HG02870 (cell line): Measurements from ENCODE around the gene TBCCD1.
"Not testable (repeated sequence)": the region's sequence is repeated elsewhere in the genome, so short reads cannot be mapped to it uniquely, and the experiment has no call there.

Source experiments
- ATAC-seq: cut with Tn5 transposase; IDR thresholded peaks from one replicate; pipeline ENCODE4 v1.9.1; 2021; ENCODE audit warnings: mild to moderate bottlenecking, moderate library complexity; ENCODE audit not compliant: unreplicated experiment

Gene TBCCD1

GRCh38 chr3:186596568-186597287, 29.6 kb upstream of the TBCCD1 start:
- no peak for ATAC-seq

DNA sequence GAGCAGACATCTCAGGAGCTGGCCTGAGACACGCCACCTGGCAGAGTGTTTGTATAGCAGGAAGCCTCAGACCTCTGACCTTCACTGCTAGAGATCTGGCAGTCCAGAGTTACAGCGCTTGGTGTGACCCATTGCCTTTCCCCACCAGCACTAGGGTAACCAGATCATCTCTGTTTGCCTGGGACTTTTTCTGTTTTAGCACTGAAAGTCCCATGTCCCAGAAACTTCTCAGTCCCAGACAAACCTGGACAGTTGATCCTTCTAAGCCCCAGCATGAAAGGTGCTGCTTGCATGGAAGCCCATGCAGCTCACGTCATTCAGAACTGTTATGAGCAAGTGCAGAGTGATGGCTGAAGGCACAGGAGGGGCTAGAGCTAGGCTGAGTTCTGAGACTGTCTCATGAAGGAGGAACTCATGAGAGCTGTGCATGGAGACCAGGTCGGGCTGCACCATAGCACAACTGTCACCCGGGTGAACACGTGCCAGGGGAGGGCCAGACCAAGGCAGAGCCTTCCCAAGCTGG, 27.5 kb upstream of the TBCCD1 start:
- ATAC-seq: no peak

DNA sequence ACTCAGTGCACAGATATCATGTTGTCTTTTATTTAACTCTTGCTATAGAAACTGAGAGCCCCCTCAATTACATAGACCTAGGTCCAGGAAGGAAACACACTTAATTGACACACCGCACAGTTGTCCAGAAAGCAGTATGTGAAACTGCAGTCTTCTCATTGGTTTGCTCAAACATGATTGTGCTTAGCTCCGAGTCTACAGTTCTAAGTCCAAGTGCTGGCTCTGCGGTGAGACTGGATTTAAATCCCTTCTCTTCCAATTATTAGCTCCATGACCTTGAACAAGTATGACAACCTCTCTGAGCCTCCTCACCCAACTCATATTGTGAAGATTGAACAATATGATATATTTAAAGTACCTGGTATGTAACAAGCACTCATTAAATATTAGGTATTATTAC, 26.7 kb upstream of the TBCCD1 start:
- no peak for ATAC-seq

DNA sequence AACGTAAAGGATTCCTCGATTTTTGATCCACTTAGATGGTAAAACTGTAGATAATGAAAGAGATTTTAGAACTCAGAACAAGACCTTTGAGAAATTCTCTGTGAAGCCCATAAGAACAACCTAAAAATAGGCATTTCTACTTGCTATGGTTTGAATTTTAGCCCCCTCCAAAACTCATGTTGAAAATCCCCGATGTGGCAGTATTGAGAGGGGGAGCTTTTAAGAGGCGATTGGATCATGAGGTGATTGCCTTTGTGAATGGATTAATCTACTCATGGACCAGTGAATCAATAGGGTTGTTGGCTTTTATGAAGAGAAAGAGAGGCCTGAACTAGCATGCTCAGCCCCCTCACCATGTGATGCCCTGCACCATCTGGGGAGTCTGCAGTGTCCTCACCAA, 25.5 kb upstream of the TBCCD1 start:
- no peak for ATAC-seq

DNA sequence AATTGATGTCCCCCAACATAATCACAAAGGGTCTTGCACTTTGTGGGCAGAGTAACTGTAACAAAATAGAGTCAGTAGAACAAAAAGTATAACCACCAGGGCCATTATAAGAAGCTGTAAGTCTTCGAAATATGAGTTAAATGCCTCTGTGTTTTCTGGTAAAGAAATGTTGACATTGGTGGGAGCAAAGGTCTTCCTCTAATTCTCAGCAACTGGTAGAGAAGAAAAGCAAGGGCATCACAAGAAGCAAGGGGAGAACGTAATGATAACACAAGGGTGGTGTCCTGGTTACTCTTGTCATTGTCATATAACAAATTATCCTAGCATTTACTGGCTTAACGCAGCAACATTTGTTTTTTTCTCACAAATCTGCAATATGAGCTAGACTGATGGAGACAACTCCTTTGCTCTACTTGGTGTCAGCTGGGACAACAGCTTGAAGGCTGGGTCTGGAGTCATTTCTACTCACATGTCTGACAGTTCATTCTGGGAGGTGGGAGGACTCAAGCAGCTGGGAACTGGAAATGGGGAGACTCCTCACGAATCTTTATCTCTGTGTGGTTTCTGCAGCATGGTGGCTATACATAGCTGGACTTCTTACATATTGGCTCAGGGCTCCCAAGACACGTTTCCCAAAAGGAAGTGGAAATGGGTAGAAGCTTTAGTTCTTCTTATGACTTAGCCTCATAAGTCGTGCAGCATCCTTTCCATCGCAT, 23.6 kb upstream of the TBCCD1 start:
- no peak for ATAC-seq

DNA sequence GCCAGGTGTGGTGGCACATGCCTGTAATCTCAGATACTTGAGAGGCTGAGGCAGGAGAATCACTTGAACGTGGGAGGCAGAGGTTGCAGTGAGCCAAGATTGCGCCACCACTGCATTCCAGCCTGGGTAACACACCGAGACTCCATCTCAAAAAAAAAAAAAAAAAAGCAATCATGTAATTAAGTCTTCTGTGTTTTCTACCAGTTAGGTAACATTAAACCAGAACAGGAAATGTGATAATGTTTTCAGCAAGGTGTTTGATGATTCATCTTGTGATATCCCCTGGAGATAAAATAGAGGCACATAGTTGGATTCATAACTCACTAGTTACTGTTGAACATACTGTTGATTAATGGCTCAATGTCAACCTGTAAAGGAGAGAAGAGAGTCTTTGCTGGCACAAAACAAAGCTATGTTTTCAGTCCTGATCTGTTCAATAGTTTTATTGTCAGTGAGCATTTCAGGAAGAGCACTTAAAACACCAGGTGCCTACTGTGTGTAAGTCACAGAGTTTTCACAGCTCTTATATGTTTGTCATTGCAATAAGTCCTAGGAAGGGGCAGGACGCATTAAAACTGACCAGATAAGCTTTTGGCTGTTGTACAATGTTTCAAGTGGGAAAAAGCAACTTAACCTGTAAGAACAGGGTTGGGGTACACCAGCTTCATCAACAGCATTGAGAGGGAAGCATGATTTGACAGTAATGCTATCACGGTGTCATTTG, 22.9 kb upstream of the TBCCD1 start:
- no peak for ATAC-seq

GRCh38 chr3:186589121-186589520, 22.0 kb upstream of the TBCCD1 start:
- no peak for ATAC-seq

GRCh38 chr3:186588632-186589031, 21.5 kb upstream of the TBCCD1 start:
- no peak for ATAC-seq

DNA sequence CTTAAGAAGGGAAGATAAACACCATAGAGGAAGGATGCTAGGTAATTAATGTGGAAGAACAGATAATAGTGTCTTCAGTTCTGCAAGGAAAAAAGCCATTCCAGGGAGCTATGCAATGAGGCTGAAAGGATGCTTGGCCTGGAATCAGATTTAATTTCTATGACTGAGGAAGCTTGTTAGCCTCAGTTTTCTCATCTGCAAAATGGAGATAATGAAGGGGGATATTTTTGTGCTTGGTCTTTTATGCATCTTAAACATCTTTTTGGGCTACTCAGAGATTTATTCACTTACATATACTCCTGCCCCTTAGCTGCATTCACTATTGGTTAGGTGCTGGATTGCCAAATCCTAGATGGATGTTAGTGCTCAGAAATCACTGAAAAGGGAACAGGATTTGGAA, 20.0 kb upstream of the TBCCD1 start:
- ATAC-seq: no peak

- ATAC-seq: not testable (repeated sequence)
These were observed 19.1 kb upstream of the TBCCD1 start for GRCh38 chr3:186586245-186586644.

GRCh38 chr3:186583831-186584230, 16.7 kb upstream of the TBCCD1 start:
- no peak for ATAC-seq

DNA sequence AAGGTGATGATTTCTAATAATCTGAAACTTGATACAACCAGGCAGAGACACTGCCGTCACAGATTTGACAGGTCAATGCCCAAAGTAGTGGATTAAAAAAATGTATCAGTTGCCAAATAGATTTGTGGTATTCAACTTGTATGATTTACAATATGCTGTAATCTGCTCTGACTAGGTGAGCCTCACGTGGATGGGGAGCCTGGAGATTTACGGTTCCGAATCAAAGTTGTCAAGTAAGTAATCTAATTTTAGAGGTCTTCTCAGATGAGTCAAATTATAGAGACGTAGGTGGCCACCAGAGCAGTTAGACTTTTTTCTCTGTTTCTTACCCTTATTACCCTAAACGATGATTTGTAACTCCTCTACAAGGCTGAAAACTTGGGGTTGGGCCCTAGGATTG, 15.4 kb upstream of the TBCCD1 start:
- no peak for ATAC-seq

DNA sequence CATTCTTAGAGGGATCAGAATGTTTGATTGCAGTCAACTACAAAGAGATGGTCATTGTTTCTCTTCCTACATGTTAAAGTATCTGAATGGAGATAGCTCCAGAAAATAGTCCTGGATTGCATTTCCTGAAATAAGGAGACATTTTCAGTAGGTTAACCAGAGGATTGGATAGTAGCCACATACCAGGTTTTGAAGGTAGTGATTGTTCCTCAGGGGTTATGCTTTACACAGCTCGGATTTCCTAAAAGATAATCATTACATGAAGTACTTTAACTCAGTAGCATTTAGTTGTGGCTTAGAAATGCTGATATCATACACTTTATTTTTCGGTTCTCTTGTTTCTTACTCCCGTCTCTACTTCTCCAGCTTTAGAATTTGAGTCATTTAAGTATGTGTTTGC, 13.6 kb upstream of the TBCCD1 start:
- no peak for ATAC-seq

GRCh38 chr3:186577521-186577920, 10.4 kb upstream of the TBCCD1 start:
- no peak for ATAC-seq

DNA sequence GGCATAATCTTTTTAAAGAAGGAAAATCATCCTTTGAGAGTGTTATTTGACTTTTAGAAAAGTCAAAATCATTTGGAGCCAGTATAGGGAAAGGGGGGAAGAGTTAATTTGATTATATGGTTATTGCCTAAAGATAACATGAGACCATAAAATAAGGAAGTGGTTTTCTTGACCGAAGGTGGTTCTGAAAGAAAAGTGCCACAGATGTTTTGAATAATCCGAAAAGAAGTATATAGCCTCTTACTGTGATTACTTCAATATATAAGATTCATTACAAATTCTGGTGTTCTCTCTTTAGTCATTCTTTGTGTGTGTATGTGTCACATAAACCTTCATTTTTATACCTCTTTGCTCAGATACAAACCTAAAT, 4.5 kb upstream of the TBCCD1 start:
- no peak for ATAC-seq

DNA sequence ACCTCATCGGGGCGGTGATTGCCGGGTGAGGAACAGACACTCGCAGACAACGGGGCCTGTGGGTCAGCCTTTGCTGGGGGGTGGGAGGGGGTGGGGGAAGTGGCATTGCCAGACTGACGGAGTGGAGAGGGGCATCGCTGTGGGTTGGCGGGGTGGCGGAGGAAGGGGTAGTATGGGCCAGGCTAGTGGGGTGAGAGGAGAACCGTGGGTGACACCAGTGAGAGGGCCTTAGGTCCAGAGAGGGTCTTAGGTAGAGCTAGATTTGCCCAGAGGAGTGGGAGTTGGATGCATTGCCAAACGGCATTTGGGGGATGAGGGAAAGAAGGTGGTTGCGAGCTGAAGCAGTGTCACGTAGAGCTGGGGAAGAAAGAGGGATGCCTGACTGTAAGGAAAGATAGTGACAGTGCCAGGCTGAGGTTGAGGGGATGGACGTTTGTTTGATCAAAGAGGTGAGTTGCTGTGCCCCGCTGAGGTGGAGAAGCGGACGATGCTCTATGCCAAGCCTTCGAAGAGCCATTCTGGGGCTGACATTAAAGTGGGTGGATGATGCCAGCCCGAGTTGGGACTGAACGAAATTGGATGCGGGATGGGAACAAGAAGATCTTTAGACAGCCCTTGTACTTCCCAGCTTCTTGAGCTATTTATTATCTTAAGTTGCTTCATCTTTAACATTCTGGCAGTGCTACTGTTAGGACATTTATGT, 4.0 kb upstream of the TBCCD1 start:
- no peak for ATAC-seq

DNA sequence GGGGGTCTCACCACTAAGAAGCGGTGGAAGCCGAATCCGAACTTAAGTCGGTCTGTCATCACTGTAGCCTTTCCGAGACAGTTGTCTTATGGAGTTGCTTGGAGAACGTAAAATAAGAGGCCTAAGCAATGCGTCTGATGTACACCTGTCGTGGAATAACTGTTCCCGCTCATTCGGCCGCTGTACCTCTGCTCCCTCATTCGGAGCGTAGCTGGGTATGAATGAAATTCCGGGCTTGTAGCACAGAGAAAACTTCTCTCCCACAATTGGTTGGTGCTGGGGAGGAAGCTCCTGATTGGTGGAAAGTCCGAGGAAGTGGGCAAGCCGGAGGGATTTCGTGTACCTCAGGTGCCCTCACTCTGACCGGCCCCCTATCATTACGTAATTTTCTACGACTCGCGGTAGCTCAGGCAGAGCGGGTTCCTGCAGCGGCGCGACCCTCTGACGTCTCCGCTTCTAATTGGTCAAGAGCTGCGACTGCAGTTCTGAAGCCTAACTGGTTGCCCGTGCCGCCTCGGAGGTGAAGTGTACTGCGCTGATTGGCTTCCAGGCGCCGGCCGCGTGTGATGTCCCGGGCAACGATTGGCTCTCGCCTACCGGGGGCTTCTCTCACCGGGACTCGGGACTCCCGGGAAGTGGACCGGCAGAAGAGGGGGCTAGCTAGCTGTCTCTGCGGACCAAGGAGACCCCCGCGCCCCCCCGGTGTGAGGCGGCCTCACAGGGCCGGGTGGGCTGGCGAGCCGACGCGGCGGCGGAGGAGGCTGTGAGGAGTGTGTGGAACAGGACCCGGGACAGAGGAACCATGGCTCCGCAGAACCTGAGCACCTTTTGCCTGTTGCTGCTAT, 3.2 kb upstream of the TBCCD1 start, which contains the start of gene DNAJB11:
DNAJB11 (plus strand) TSS at position 625 of the 845 bp plus-strand sequence; CDS start at position 803, 178 bp downstream.
- ATAC-seq: peak; percentile 87

DNA sequence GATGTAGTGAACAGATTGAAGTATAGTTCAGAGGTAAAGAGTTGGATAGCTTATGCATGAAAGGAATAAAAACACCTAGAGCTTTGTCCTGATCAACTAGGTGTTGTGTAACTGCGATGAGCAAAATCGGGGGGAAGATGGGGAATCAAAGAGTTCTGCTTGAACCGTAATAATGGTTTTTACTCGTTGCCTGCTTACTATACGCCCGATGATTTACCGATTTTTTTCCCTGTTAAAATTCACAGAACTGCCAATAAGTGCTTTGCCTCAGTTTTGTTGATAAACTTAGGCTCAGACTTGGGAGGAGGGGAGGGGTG, 2.6 kb upstream of the TBCCD1 start:
- ATAC-seq: no peak

DNA sequence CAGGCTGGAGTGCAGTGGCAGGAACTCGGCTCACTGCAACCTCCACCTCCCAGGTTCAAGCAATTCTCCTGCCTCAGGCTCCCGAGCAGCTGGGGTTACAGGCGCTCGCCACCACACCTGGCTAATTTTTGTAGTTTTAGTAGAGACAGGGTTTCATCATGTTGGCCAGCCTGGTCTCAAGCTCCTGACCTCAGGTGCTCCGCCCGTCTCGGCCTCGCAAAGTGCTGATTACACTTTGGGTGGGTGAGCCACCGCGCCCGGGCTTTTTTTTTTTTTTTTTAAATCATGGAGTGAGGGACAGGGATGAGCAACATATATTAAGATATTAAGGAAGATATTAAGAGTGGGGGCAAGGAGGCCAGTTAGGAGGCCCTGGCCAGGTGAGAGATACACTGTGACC, 2.2 kb upstream of the TBCCD1 start:
- ATAC-seq: not testable (repeated sequence)

- no peak for ATAC-seq
These were observed 417 bp downstream of the TBCCD1 start for GRCh38 chr3:186566772-186567071.
